ENCODE data around the gene TDRD6.
A peak's percentile ranks its signal among the peaks of the same experiment; 100 is the strongest.
"Not testable (repeated sequence)": the region's sequence is repeated elsewhere in the genome, so short reads cannot be mapped to it uniquely, and the experiment has no call there.

TDRD6 gene, protein sequence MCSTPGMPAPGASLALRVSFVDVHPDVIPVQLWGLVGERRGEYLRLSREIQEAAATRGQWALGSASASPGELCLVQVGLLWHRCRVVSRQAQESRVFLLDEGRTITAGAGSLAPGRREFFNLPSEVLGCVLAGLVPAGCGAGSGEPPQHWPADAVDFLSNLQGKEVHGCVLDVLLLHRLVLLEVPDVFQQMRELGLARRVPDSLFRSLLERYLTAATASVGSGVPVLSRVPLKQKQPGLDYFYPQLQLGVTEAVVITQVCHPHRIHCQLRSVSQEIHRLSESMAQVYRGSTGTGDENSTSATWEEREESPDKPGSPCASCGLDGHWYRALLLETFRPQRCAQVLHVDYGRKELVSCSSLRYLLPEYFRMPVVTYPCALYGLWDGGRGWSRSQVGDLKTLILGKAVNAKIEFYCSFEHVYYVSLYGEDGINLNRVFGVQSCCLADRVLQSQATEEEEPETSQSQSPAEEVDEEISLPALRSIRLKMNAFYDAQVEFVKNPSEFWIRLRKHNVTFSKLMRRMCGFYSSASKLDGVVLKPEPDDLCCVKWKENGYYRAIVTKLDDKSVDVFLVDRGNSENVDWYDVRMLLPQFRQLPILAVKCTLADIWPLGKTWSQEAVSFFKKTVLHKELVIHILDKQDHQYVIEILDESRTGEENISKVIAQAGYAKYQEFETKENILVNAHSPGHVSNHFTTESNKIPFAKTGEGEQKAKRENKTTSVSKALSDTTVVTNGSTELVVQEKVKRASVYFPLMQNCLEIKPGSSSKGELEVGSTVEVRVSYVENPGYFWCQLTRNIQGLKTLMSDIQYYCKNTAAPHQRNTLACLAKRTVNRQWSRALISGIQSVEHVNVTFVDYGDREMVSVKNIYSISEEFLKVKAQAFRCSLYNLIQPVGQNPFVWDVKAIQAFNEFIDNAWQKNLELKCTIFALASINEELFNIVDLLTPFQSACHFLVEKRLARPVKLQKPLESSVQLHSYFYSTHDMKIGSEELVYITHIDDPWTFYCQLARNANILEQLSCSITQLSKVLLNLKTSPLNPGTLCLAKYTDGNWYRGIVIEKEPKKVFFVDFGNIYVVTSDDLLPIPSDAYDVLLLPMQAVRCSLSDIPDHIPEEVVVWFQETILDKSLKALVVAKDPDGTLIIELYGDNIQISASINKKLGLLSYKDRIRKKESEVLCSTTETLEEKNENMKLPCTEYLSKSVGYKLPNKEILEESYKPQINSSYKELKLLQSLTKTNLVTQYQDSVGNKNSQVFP (N-terminal part only)

DNA sequence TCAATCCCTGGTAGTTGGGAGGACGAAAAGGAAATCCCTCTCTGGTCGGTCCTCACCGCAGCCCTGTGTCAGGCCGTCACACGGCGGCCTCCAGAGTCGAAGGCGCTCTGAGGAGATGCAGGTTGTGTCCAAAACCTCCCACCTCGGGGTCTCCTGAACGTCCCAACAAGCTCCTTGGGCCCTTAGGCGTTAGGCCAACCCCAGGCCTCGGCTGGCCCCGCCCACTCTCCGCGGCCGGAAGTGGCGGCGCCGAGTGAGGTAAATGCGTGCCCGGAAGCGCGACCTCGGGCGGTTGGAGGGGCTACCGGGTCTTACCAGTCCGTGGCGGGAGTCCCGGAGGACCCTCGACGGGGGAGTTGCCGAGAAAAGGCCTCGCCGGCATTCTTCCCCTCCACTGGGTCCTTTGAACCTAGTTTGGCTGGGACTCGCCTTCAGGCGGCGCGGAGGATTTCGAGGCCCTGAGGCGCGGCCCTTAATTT lies at the start of gene TDRD6:
Gene TDRD6 (plus strand): TSS at position 267 of the 479 bp plus-strand sequence. CDS start 244 bp downstream, outside the sequence.
- DNase-seq (ENCODE audit: low read depth, low spot score): no peak

DNA sequence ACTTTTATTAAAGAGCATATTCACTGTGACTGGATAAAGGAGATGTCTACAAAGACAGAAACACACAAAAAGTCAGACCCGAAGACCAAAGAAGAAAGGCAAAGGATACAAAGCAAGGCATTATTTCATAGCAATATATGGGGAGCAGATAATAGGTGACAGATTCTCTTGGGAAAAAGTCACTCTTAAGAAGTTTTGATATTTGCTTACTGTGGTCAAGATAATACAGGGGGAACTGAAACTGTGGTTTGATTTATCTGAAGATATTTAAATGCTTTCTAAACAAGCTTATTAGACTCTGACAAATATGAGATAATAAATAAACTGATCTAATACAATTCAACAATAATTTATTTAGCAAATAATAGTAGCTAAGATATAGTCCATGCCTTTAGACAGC lies 49.8 kb upstream of the TDRD6 start:
- no peak for DNase-seq (ENCODE audit: low read depth, low spot score)

DNA sequence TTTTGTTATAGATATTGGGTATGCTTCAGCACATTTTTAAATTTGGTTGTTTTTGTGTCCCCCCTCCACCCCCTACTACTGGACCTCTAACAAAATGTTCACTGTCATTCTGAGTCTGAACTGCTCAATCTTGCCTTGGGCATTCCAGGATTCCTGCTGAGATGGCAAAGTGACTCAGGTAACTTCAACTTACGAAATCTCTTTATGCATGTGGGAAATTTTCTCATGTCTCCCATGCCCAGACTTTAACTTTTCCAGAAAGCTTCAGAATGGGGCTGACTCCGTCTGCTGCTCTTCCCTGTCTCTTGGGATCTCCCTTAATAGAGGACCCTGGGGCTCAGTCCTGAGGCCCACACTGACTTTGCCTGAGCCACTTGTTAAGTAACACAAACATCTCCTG lies 49.0 kb upstream of the TDRD6 start:
- no peak for DNase-seq (ENCODE audit: low read depth, low spot score)

DNA sequence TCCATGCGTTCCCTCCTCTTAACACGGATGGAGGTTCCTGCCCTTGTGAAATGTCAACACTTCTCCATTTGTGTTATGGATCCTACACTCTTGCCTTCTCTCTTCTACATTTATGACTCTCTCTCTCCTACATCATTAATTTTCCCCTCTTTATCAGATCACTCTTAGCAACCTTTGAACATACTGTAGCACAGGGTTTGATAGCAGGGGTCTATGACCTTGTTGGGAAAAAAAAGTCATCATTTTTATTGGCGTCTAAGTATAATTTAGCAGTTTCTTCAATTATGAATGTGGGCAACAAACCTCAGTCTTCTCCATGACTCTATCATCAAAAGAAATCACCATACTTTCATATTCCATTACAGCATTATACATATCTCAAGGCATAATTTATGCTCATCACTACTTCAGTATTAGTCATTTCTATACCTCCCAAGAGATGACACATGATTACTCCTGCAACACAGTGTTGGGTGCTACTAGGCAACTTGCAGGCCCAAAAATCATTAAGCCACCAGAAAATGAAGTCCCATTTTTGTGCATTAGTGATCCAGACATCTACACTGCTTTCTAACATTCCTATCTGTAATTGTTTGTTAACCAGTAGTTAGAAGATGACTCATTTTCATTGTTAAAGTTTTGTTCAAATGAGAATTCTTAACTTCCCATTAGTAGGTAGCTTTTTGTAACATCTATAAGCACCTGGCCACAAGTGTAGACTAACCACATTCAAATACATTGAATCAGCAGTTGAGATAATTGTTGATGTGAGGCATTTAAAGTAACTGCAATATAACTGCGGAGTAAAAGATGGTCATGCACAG lies 44.5 kb upstream of the TDRD6 start:
- no peak for DNase-seq (ENCODE audit: low read depth, low spot score)

DNA sequence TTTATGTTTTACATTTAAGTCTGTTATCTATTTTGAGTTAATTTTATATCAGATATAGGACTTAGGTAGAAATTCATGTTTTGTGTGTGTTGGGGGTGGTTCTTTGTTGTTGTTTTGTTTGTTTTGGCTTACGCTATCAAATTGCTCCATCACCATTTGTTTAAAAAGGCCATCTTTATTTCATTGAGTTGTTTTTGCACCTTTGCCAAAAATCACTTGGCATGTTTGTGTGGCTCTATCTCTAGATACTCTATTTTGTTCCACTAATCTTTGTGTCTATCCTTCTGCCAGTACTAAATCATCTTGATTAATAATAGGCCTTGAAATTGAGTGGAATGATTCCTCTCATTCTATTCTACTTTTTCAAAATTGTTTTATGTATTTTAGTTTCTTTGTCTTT lies 42.4 kb upstream of the TDRD6 start:
- no peak for DNase-seq (ENCODE audit: low read depth, low spot score)

DNA sequence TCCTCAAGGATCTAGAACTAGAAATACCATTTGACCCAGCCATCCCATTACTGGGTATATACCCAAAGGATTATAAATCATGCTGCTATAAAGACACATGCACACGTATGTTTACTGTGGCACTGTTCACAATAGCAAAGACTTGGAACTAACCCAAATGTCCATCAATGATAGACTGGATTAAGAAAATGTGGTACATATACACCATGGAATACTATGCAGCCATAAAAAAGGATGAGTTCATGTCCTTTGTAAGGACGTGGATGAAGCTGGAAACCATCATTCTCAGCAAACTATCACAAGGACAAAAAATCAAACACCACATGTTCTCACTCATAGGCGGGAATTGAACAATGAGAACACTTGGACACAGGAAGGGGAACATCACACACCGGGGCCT lies 39.6 kb upstream of the TDRD6 start:
- DNase-seq (ENCODE audit: low read depth, low spot score): not testable (repeated sequence)

DNA sequence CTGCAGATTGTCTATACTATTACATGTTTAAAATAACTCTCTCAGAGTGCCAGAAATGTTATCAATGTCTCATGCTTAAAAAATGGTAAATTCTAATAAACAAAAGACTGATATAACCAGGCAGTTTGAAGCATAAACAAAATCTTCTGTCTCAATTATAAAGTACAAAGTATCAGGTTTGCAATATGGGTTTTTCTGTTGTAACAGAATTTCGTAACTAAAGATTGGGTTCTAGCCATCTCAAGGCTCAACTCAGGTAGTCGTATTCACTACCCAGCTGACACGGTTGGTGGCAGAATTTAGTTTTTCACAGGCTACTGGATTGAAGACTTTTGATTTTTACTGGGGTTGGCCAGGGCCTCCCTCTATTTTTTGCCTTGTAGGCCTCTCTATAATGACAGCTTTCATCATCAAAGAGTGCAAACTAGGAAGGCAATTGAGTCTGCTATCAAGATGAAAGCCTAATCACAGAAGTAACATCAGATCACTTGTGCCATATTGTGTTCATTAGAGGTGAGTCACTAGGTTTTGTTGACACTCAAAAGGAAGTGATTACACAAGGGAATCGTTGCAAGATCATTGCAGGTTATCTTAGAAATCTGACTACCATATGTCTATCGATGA lies 38.7 kb upstream of the TDRD6 start:
- DNase-seq (ENCODE audit: low read depth, low spot score): no peak

DNA sequence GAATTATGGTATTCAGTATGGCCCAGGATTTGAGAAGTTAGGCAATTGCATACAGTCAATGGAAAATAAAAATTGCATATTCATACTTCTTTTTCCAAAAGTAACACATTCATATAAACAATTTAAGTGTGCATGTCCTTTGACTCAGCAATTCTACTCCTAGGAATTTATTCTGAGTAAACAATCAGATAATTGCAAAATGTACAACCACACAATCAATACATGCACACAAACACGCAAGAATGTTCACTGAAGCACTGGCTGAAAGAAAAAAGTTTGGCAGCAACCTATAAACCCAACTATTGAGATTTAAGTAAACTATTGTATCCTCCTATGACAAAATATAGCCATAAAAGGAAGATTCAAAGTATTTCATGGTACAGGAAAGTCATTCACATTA lies 36.7 kb upstream of the TDRD6 start:
- DNase-seq (ENCODE audit: low read depth, low spot score): no peak

DNA sequence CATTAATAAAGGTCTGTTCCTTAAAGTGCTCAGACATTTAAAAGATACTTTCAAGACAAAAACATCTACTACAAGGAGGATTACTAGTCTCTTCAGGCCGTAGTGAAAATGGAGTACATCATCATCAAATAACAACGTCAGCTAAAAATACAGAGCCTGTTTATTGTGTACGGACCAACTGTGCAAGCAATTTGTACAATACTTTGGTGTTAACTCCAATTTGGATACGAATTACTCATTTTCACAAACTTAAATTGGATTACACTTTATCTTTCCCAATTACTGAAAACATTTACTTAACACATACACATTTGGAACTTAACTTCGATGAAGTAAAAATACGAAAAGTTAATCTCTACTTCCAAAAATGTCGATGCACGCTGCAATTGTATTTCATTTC lies 35.9 kb upstream of the TDRD6 start:
- DNase-seq (ENCODE audit: low read depth, low spot score): no peak

DNA sequence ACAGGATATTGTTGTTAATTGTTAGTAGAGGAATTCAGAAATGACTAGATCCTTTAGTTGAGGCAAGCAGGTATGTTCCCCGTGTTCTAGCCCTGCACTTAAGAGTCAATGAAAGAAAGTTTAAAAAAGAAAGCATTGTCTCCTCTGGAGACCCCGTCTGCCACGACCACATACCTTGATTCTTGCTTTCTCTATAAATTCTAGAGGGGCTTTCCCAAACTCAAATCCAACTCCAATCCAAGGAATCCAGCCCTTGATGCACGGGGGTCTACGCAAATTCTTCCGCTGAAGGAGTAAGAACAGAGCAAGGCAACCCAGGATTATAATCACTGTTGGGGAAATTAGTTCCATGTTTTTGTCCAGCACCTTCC lies 35.5 kb upstream of the TDRD6 start:
- no peak for DNase-seq (ENCODE audit: low read depth, low spot score)

DNA sequence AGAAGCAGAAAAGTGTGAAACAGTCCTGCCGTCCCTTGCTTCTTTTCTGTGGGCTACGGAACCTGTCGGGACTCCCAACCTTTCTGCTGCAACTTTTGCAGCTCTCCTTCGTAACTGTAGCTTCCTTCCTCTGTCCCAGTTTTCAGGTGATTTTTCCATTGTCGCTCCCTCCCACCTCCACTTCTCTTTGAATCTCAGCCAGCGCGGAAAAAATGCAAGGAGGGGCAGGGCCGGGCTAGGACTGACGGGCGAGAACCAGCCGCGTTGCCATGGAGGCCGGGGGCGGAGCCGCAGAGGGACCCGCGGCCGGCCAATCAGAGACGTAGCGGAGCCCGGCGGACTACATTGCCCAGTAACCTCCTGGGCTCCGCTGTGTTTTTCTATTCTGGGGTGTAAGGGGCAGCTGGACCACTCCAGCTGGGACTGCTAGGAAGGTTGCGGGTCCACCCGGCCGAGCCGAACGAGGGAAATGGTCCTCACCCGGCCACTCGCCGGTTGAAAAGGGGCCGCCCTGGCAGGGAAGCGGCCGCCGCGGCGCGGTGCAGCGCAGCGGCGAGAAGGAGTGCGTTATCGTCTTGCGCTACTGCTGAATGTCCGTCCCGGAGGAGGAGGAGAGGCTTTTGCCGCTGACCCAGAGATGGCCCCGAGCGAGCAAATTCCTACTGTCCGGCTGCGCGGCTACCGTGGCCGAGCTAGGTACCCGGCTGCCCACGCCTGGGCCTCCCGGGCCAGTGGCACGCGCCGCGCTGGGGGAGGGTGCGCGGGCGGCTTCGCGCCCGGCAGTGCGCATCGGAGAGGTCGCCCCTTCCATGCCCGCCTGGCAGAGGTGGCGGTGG lies 34.9 kb upstream of the TDRD6 start, which contains the start of the genes CYP39A1 and SLC25A27:
Gene CYP39A1 (minus strand): TSS at position 216 of the 836 bp plus-strand sequence. CDS start 236 bp downstream, outside the sequence.
Gene SLC25A27 (plus strand): TSS at position 373 of the 836 bp plus-strand sequence. CDS start 218 bp downstream, at position 591.
- DNase-seq (ENCODE audit: low read depth, low spot score): peak; percentile 75

DNA sequence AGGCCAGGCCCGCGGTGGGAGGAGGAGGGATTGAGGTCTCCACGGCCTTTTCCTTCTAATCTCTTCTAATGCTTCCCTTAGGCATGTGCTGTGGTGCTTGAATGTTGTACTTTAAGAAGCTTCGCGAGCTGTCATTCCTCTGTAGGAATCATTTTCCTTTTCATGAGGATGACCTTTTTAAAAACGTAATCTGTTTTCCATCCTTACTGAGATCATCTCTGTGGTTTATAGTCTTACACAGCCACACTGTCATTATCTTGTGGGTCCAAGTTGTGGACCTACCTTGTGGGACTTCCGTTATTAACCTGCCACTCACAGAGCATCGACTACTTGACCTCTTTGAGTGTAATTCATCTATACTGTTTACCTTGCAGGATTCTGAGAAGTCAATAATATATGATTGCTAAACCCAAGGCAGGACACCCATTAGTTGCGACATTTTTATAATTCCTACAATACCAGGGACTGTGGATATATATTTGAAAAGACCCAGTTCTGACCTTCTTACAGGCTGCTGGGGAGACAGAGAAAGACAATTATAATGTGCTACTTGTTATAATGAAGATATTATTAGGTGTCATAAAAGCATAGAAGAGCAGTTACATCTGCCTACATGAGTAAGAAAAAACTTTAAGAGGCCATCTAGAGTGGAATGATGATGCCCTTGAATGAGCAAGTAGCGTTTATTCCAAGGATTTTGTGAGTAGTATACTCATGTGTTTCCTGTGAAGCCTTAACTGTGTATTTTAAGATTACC lies 34.1 kb upstream of the TDRD6 start:
- no peak for DNase-seq (ENCODE audit: low read depth, low spot score)

DNA sequence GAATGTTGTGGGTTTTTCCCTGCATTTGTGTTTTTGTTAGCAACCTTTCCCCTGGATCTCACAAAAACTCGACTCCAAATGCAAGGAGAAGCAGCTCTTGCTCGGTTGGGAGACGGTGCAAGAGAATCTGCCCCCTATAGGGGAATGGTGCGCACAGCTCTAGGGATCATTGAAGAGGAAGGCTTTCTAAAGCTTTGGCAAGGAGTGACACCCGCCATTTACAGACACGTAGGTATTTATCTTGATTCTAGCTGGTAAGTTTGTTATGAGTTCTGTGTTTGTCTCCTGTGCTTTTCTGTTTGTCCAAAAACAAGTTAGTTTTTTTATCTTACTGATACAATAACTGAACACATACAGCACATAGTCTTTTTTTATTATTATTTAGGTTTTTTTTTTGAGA lies 31.9 kb upstream of the TDRD6 start:
- DNase-seq (ENCODE audit: low read depth, low spot score): peak; percentile 59

DNA sequence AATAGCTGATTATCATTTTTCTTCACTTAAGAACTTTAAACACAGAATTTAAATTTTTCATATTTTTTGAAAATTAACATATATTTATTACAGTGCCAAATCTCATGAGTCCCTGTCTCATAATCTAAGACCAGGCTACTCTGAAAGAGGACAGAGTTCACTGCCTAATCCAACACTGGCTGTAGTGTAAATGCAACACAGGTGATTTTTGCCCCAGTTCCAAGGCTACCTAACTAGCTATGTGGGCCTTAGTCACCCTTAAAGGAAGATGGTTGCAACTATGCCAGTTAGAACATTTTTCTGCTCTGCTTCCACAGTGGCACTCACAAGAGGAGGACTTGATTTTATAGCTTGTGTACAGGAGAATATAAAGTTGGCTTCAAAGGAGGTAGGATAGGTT lies 30.0 kb upstream of the TDRD6 start:
- no peak for DNase-seq (ENCODE audit: low read depth, low spot score)

DNA sequence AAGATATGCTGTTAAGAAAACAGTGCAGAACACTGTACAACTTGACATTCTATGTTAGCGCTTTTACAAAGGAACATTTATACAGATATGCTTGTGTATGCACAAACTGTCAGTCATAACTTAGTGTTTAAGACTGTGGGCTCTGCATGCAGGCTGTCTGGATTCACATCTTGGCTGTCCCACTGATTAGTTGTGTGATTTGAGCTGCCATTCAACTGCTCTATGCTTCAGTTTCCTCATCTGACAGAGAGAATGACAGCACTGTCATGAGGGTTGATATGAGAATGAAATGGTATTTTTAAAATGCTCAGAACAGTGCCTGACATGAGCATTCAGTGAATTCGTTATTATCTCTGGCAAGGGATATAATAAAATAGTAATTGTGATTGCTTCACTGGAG lies 26.2 kb upstream of the TDRD6 start:
- DNase-seq (ENCODE audit: low read depth, low spot score): no peak

DNA sequence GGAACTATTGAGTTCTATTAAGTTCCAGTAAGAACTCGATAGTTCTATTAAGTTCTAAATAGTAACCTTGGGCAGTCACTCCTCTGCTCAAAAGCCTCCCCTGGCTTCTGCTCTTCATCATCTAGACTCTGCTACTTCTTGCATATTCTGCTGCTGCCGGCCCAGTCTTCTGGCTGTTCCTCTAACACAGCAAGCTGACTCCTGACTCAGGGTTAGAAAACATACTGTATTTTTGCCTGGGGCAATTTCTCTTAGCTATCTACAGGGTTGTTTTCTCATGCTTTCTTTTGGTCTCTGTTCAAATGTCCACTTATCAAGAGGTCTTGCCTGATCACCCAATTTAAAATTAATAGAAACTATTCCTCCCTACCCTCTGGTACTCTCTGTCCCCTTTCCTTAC lies 20.3 kb upstream of the TDRD6 start:
- no peak for DNase-seq (ENCODE audit: low read depth, low spot score)

DNA sequence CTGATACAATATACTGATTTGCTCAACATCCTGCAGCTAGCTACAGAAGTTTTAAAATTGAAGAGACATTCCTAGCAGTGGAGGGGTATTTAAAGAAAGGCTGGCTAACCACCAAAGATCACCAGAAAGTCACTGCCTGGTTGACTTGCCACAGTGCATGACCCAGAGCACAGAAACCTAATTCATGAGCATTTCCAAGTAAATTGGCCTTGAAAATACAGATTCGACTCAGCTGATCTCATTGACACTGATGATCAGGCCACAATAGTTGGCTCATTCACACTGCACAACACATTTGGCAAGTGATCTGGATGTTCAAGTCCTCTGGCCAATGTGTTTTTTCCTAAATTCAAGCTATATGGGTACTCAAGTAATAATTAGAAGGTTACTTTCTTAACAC lies 13.3 kb upstream of the TDRD6 start:
- no peak for DNase-seq (ENCODE audit: low read depth, low spot score)

DNA sequence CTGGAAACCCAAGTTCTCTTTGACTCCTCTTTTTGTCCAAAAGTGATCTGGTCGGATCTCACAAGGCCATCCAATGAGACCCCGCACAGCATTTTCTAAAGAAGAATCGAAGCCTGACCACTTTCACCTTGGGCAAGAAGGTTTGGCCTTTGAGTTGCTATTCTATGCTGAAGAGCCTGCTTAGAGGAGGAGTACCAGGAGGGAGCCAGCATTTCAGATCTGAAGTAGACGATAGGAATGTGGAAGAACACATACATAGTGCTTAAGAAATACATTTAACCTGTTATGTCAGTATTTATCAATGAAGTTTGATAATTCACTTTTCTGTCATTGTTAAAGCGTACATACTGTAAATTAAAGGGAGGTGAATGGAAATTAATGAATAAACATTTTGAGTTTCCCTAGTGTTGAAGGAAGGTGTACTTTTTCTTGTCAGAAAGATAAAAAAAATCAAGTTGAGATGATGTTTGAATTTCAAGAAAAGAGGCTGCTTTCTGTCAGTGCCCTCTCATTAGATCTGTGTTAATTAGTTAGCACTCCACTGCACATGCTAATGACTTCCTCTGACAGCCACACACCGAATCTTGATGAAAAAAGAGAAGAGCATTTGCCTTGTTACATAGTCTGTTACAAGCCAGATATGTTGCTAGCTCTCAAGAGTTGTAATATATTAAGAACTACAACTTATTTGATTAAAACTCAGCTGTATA lies 10.9 kb upstream of the TDRD6 start:
- DNase-seq (ENCODE audit: low read depth, low spot score): no peak
